ENCODE data around the gene TMC7. TPM values are rescaled to one million over a fixed set of nuclear protein-coding genes. Genes with fewer than 3 reads are reported as not detected.

Gene TMC7
- total and polyA plus RNA-seq, 2 donors (not counting 3 experiments of a cell fraction or from before 2014, with no cell fraction given): 5.7 to 7.0 TPM

GRCh38 chr16:19003935-19004334 is 20.2 kb downstream of the TMC7 start:
- Histone ChIP-seq H2AFZ (ENCODE audit: low read depth, low read length) (no peak overlapping the region), H3K36me3 (ENCODE audit: control insufficient read depth in 2 of 2, extremely low read depth in 1 of 2, insufficient read depth in 2 of 2, low read length in 2 of 2) (no peaks in the 10 kb centered on the region), H3K27me3 (ENCODE audit: control insufficient read depth in 2 of 2, insufficient read depth in 2 of 2, low read length in 2 of 2) (no peaks in the 10 kb centered on the region), H3K27ac (ENCODE audit: insufficient read depth, low read depth, low read length) (no peak overlapping the region), H3K4me2 (ENCODE audit: insufficient read depth, low read length) (no peak overlapping the region), H3K9me3 (replicated peaks; ENCODE audit: control insufficient read depth, insufficient read depth, low read length) (no peaks in the 10 kb centered on the region), H3K4me3 (replicated peaks in 1 of 3; ENCODE audit: insufficient read depth in 1 of 3, low read depth in 1 of 3, low read length in 3 of 3) (no peak overlapping the region), H3K4me1 (ENCODE audit: control insufficient read depth, extremely low read depth, insufficient read depth, low read length) (peaks cover 9% of the 10 kb centered on the region), H3K9ac (replicated peaks; ENCODE audit: extremely low read depth, insufficient read depth, low read length) (no peak overlapping the region), H4K20me1 (replicated peaks; ENCODE audit: control insufficient read depth, extremely low read depth, insufficient read depth, low read length) (no peaks in the 10 kb centered on the region), H3K79me2 (ENCODE audit: control insufficient read depth, insufficient read depth, low read length) (no peaks in the 10 kb centered on the region), H3K9me1 (replicated peaks; ENCODE audit: control insufficient read depth, extremely low read depth, insufficient read depth, low read length) (no peaks in the 10 kb centered on the region)
- no peak for FAIRE-seq
- ChIA-PET CTCF (interaction anchor here (2.8 kb wide), 1 partner anchor 21 kb away, joined by 14 read pairs; the partner anchor contains the start of gene TMC7), POLR2A (no interaction called here)
- no peak for DNase-seq (ENCODE audit: low read depth, low spot score)
- no TSS peak for BruUV-seq (replicated peaks)
- intact Hi-C loops (cut with micrococcal nuclease) (no loop called here), dilution Hi-C loops (cut with MboI; ENCODE audit: extremely low pct_ligation_motif_present, low sequenced_read_pairs) (no loop called here)
- TF ChIP-seq POLR2A (IDR thresholded peaks at IDR 0.05; ENCODE audit: low read depth, low read length) (no peak), POLR2AphosphoS5 (IDR thresholded peaks at IDR 0.05; ENCODE audit: insufficient read depth, low read depth, low read length) (no peak), MAX (IDR thresholded peaks at IDR 0.05; ENCODE audit: insufficient read depth, insufficient read length) (no peak), FOS (IDR thresholded peaks at IDR 0.05; ENCODE audit: borderline replicate concordance, insufficient read depth, low read length) (no peak), GATA2 (IDR thresholded peaks at IDR 0.05; ENCODE audit: insufficient read depth, insufficient read length, low read depth, low read length) (no peak), EZH2 (IDR thresholded peaks at IDR 0.05; ENCODE audit: borderline replicate concordance, low read depth, low read length, severe bottlenecking) (no peak), JUN (IDR thresholded peaks at IDR 0.05; ENCODE audit: borderline replicate concordance, insufficient read depth, insufficient read length, low read depth) (no peak), MYC (IDR thresholded peaks at IDR 0.05; ENCODE audit: low read depth, low read length) (no peak)
- TF ChIP-seq, protein P1, sequence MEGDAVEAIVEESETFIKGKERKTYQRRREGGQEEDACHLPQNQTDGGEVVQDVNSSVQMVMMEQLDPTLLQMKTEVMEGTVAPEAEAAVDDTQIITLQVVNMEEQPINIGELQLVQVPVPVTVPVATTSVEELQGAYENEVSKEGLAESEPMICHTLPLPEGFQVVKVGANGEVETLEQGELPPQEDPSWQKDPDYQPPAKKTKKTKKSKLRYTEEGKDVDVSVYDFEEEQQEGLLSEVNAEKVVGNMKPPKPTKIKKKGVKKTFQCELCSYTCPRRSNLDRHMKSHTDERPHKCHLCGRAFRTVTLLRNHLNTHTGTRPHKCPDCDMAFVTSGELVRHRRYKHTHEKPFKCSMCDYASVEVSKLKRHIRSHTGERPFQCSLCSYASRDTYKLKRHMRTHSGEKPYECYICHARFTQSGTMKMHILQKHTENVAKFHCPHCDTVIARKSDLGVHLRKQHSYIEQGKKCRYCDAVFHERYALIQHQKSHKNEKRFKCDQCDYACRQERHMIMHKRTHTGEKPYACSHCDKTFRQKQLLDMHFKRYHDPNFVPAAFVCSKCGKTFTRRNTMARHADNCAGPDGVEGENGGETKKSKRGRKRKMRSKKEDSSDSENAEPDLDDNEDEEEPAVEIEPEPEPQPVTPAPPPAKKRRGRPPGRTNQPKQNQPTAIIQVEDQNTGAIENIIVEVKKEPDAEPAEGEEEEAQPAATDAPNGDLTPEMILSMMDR (IDR thresholded peaks at IDR 0.05; ENCODE audit: extremely low read depth in 1 of 2, insufficient read depth in 1 of 2, low read depth in 1 of 2, low read length in 2 of 2): no peak
